CD14-positive monocyte (primary cell): Measurements from ENCODE around the gene F2RL3. TPM values are rescaled to one million over a fixed set of nuclear protein-coding genes. Genes with fewer than 3 reads are reported as not detected.

ENCODE experiments used
- DNase-seq, 3 donors: peaks; one replicate each; pipeline ENCODE4 v3.0.0-alpha.2; 2011 to 2022
- H2AFZ ChIP-seq: 2 replicates; pipeline ENCODE4 v1.6.0; 2012; ENCODE audit warnings: mild to moderate bottlenecking, low read depth, low read length, inconsistent platforms; ENCODE audit not compliant: insufficient read depth, poor library complexity, severe bottlenecking
- H3K27ac ChIP-seq, 2 donors: 1 replicate in 1 of 2; 2 replicates in 1 of 2; pipeline ENCODE4 v1.5.1; 2012 to 2013; ENCODE audit warnings: low read length in 2 of 2, control low read depth in 1 of 2, inconsistent platforms in 1 of 2, low read depth in 1 of 2, mild to moderate bottlenecking in 1 of 2
- H3K27me3 ChIP-seq, 2 donors: one replicate each; pipeline versions ENCODE4 v1.6.0 to v1.6.1; 2011 to 2013; ENCODE audit warnings: low read length in 2 of 2; ENCODE audit not compliant: control insufficient read depth in 2 of 2, insufficient read depth in 2 of 2
- H3K36me3 ChIP-seq, 2 donors: replicated peaks in 1 of 2; 1 replicate in 1 of 2; 2 replicates in 1 of 2; pipeline versions ENCODE4 v1.5.1 to v1.6.1; 2012 to 2013; ENCODE audit warnings: low read length in 2 of 2, control low read depth in 1 of 2, inconsistent platforms in 1 of 2, mild to moderate bottlenecking in 1 of 2; ENCODE audit not compliant: insufficient read depth in 2 of 2, control insufficient read depth in 1 of 2
- H3K4me1 ChIP-seq, 2 donors: 1 replicate in 1 of 2; 2 replicates in 1 of 2; pipeline versions ENCODE4 v1.5.1 to v1.6.1; 2012 to 2013; ENCODE audit warnings: low read length in 2 of 2, control low read depth in 1 of 2, inconsistent platforms in 1 of 2, mild to moderate bottlenecking in 1 of 2, moderate library complexity in 1 of 2; ENCODE audit not compliant: insufficient read depth in 2 of 2, control insufficient read depth in 1 of 2
- H3K4me2 ChIP-seq: replicated peaks from 2 replicates; pipeline ENCODE3; 2012; ENCODE audit warnings: low read length, moderate library complexity, mild to moderate bottlenecking; ENCODE audit not compliant: poor library complexity, severe bottlenecking; ENCODE audit errors: extremely low read depth
- H3K4me3 ChIP-seq, 3 experiments: fragments of 200-600 bp in 1 of 3; sonication (generic) in 1 of 3; replicated peaks in 1 of 3; 1 replicate in 2 of 3; 2 replicates in 1 of 3; pipeline ENCODE4 v1.5.1; 2011 to 2013; ENCODE audit warnings: low read length in 3 of 3, mild to moderate bottlenecking in 3 of 3, control low read depth in 2 of 3, low read depth in 2 of 3, inconsistent platforms in 1 of 3, moderate library complexity in 1 of 3
- H3K79me2 ChIP-seq: 2 replicates; pipeline ENCODE4 v1.6.0; 2012; ENCODE audit warnings: mild to moderate bottlenecking, control low read depth, inconsistent platforms, low read length, moderate library complexity; ENCODE audit not compliant: insufficient read depth
- H3K9ac ChIP-seq: 2 replicates; pipeline ENCODE4 v1.6.0; 2017; ENCODE audit warnings: low read length, mild to moderate bottlenecking; ENCODE audit not compliant: insufficient read depth, poor library complexity, severe bottlenecking
- H3K9me3 ChIP-seq, 2 donors: replicated peaks in 1 of 2; 1 replicate in 1 of 2; 2 replicates in 1 of 2; pipeline versions ENCODE4 v1.5.1 to v1.6.1; 2012 to 2013; ENCODE audit warnings: low read length in 2 of 2, control low read depth in 1 of 2; ENCODE audit not compliant: control insufficient read depth in 1 of 2, insufficient read depth in 1 of 2
- H4K20me1 ChIP-seq: 2 replicates; pipeline ENCODE4 v1.6.0; 2012; ENCODE audit warnings: mild to moderate bottlenecking, low read length, control low read depth, moderate library complexity; ENCODE audit not compliant: insufficient read depth
- H3K27ac Mint-ChIP-seq, 7 donors: one replicate each; pipeline ENCODE4 v1.8.0; 2020; ENCODE audit warnings: mild to moderate bottlenecking in 7 of 7, mixed read lengths in 7 of 7, moderate library complexity in 6 of 7, inconsistent platforms in 2 of 7
- H3K27me3 Mint-ChIP-seq, 3 donors: one replicate each; pipeline ENCODE4 v1.8.0; 2021 to 2022; ENCODE audit warnings: low read depth in 3 of 3, mild to moderate bottlenecking in 3 of 3, mixed read lengths in 3 of 3, moderate library complexity in 3 of 3, inconsistent platforms in 1 of 3
- H3K36me3 Mint-ChIP-seq, 2 donors: one replicate each; pipeline ENCODE4 v1.8.0; 2020; ENCODE audit warnings: mixed read lengths in 2 of 2, inconsistent platforms in 1 of 2, mild to moderate bottlenecking in 1 of 2
- H3K4me1 Mint-ChIP-seq: one replicate; pipeline ENCODE4 v1.8.0; 2020; ENCODE audit warnings: mild to moderate bottlenecking, mixed read lengths
- H3K4me3 Mint-ChIP-seq, 2 donors: one replicate each; pipeline ENCODE4 v1.8.0; 2020; ENCODE audit warnings: mild to moderate bottlenecking in 2 of 2, mixed read lengths in 2 of 2, moderate library complexity in 1 of 2
- H3K9me3 Mint-ChIP-seq, 7 donors: one replicate each; pipeline ENCODE4 v1.8.0; 2020 to 2022; ENCODE audit warnings: mixed read lengths in 7 of 7, mild to moderate bottlenecking in 6 of 7, moderate library complexity in 6 of 7, inconsistent platforms in 2 of 7
- WGBS: methylation state at CpG from one replicate; pipeline ENCODE4 v1.1.5; 2013; ENCODE audit warnings: missing lambda C conversion rate; ENCODE audit not compliant: insufficient coverage; 5-methylcytosine and 5-hydroxymethylcytosine counted together
- intact Hi-C, 2 donors: fragments of 100-400 bp; cut with micrococcal nuclease; formaldehyde crosslinking; loops; one replicate each; pipeline versions ENCODE4 v1.15.0 to v1.15.1; 2023
- polyA plus RNA-seq, 3 donors: library from polyadenylated mRNA; depleted of rRNA in 1 of 3; unstranded in 2 of 3; stranded (reverse) in 1 of 3; fragments of 300-500 nt in 2 of 3; fragments of >200 nt in 1 of 3; fragmentation: Illumina TruSeq in 2 of 3; gene quantifications; 1 replicate in 2 of 3; 2 replicates in 1 of 3; pipeline ENCODE4 v1.2.3, GENCODE V29; 2012 to 2021
- TF ChIP-seq, protein P1 (sequence below): fragments of 200-600 bp; IDR thresholded peaks from one replicate; pipeline ENCODE4 v1.8.0; 2022; ENCODE audit warnings: antibody characterized with exemption, mild to moderate bottlenecking

The F2RL3 gene
- polyA plus RNA-seq, 3 donors = 0.05 TPM; not detected in 2

GRCh38 chr19:16851031-16851712 is 37.6 kb upstream of the F2RL3 start:
- Histone ChIP-seq H3K4me3 (no peak overlapping the region), H3K9ac (no peak overlapping the region), H3K27ac (no peak overlapping the region), H3K27me3 (no peaks in the 10 kb centered on the region), H3K9me3 (no peaks in the 10 kb centered on the region), H2AFZ (no peak overlapping the region), H3K79me2 (no peaks in the 10 kb centered on the region), H3K4me2 (no peak overlapping the region), H4K20me1 (peaks cover 43% of the 10 kb centered on the region), H3K4me1 (peaks cover 17 to 18% of the 10 kb centered on the region in 2 donors), H3K36me3 (peaks cover 92 to 99% of the 10 kb centered on the region in 2 donors)
- Mint-ChIP-seq H3K4me3 (no peak overlapping the region), H3K4me1 (peaks cover 19% of the 10 kb centered on the region), H3K36me3 (peaks cover 88 to 97% of the 10 kb centered on the region in 2 donors), H3K27me3 (peaks cover 0 to 2% (median 1%) of the 10 kb centered on the region in 3 donors), H3K27ac (peak overlapping the region in 1 of 7 donors; percentile 42), H3K9me3 (peaks cover 0 to 2% (median 0%) of the 10 kb centered on the region in 7 donors)
- 95% methylated on average over 28 of the region's 33 CpGs for WGBS
- intact Hi-C loops = no loop called here
- DNase-seq = no peak
- TF ChIP-seq, protein P1, sequence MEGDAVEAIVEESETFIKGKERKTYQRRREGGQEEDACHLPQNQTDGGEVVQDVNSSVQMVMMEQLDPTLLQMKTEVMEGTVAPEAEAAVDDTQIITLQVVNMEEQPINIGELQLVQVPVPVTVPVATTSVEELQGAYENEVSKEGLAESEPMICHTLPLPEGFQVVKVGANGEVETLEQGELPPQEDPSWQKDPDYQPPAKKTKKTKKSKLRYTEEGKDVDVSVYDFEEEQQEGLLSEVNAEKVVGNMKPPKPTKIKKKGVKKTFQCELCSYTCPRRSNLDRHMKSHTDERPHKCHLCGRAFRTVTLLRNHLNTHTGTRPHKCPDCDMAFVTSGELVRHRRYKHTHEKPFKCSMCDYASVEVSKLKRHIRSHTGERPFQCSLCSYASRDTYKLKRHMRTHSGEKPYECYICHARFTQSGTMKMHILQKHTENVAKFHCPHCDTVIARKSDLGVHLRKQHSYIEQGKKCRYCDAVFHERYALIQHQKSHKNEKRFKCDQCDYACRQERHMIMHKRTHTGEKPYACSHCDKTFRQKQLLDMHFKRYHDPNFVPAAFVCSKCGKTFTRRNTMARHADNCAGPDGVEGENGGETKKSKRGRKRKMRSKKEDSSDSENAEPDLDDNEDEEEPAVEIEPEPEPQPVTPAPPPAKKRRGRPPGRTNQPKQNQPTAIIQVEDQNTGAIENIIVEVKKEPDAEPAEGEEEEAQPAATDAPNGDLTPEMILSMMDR = no peak

- H3K4me1 Mint-ChIP-seq = peaks cover under 1% of the 10 kb centered on the region
- Histone ChIP-seq H3K27ac (no peak overlapping the region), H4K20me1 (peaks cover 38% of the 10 kb centered on the region), H3K79me2 (no peaks in the 10 kb centered on the region), H3K9me3 (no peaks in the 10 kb centered on the region), H2AFZ (no peak overlapping the region), H3K36me3 (peaks cover 84 to 100% of the 10 kb centered on the region in 2 donors), H3K9ac (no peak overlapping the region), H3K4me1 (peaks cover 2% of the 10 kb centered on the region in 2 donors), H3K4me2 (no peak overlapping the region), H3K4me3 (no peak overlapping the region), H3K27me3 (no peaks in the 10 kb centered on the region)
- TF ChIP-seq, protein P1 = no peak
- H3K27me3 Mint-ChIP-seq = peaks cover 0 to 2% (median 1%) of the 10 kb centered on the region in 3 donors
- intact Hi-C loops = no loop called here
- peaks cover 0 to 1% (median 0%) of the 10 kb centered on the region in 7 donors for H3K9me3 Mint-ChIP-seq
- DNase-seq = no peak
- no peak overlapping the region for H3K27ac Mint-ChIP-seq
- H3K36me3 Mint-ChIP-seq = peaks cover 88 to 96% of the 10 kb centered on the region in 2 donors
- H3K4me3 Mint-ChIP-seq = no peak overlapping the region
- 100% methylated on average over 6 of the region's 7 CpGs for WGBS
Measured at GRCh38 chr19:16853066-16853465, 35.7 kb upstream of the F2RL3 start.
